ES-I3 (cell line): ENCODE data around the gene SLC47A1.
A peak's percentile ranks its signal among the peaks of the same experiment; 100 is the strongest.

ENCODE experiments used
- H3K36me3 ChIP-seq: 2 replicates; pipeline ENCODE4 v1.6.1; 2013; ENCODE audit warnings: mild to moderate bottlenecking, low read length, control low read depth, moderate library complexity; ENCODE audit not compliant: insufficient read depth
- H3K4me1 ChIP-seq: 2 replicates; pipeline ENCODE4 v1.6.1; 2013; ENCODE audit warnings: mild to moderate bottlenecking, control low read depth, low read length; ENCODE audit not compliant: insufficient read depth
- H3K9ac ChIP-seq: 2 replicates; pipeline ENCODE4 v1.6.1; 2013; ENCODE audit warnings: low read depth, mild to moderate bottlenecking, low read length, moderate library complexity
- H3K9me3 ChIP-seq: 2 replicates; pipeline ENCODE4 v1.6.1; 2013; ENCODE audit warnings: mild to moderate bottlenecking, low read length, moderate library complexity; ENCODE audit not compliant: control insufficient read depth, insufficient read depth

Gene SLC47A1

GRCh38 chr17:19555746-19556145, 22.1 kb downstream of the SLC47A1 start:
- Histone ChIP-seq H3K4me1 (no peaks in the 10 kb centered on the region), H3K9me3 (no peaks in the 10 kb centered on the region), H3K9ac (no peak overlapping the region), H3K36me3 (no peaks in the 10 kb centered on the region)

- no peaks in the 10 kb centered on the region for H3K36me3 ChIP-seq
- no peaks in the 10 kb centered on the region for H3K4me1 ChIP-seq
- H3K9ac ChIP-seq: no peak overlapping the region
These were observed 25.3 kb downstream of the SLC47A1 start for GRCh38 chr17:19558946-19559345.

GRCh38 chr17:19561697-19562318, 28.2 kb downstream of the SLC47A1 start:
- Histone ChIP-seq H3K4me1 (no peaks in the 10 kb centered on the region), H3K9me3 (no peaks in the 10 kb centered on the region), H3K9ac (no peak overlapping the region), H3K36me3 (no peaks in the 10 kb centered on the region)

More at GRCh38 chr17:19558946-19559345, 25.3 kb downstream of the SLC47A1 start:
- H3K9me3 ChIP-seq: no peaks in the 10 kb centered on the region

GRCh38 chr17:19565817-19566575, 32.3 kb downstream of the SLC47A1 start:
- H3K36me3 ChIP-seq: no peaks in the 10 kb centered on the region
- no peak overlapping the region for H3K9ac ChIP-seq
- no peaks in the 10 kb centered on the region for H3K9me3 ChIP-seq
- no peaks in the 10 kb centered on the region for H3K4me1 ChIP-seq

GRCh38 chr17:19567216-19568015, 33.8 kb downstream of the SLC47A1 start:
- H3K9ac ChIP-seq: no peak overlapping the region
- no peaks in the 10 kb centered on the region for H3K36me3 ChIP-seq
- H3K4me1 ChIP-seq: no peaks in the 10 kb centered on the region
- no peaks in the 10 kb centered on the region for H3K9me3 ChIP-seq

- Histone ChIP-seq H3K36me3 (no peaks in the 10 kb centered on the region), H3K4me1 (no peaks in the 10 kb centered on the region), H3K9me3 (no peaks in the 10 kb centered on the region)
These were observed 34.3 kb downstream of the SLC47A1 start for GRCh38 chr17:19568016-19568350.

GRCh38 chr17:19569785-19570543, 36.3 kb downstream of the SLC47A1 start:
- H3K36me3 ChIP-seq: no peaks in the 10 kb centered on the region
- H3K9ac ChIP-seq: no peak overlapping the region
- H3K4me1 ChIP-seq: no peaks in the 10 kb centered on the region
- H3K9me3 ChIP-seq: no peaks in the 10 kb centered on the region

More at GRCh38 chr17:19568016-19568350, 34.3 kb downstream of the SLC47A1 start:
- H3K9ac ChIP-seq: no peak overlapping the region

GRCh38 chr17:19570544-19571062, 36.9 kb downstream of the SLC47A1 start:
- Histone ChIP-seq H3K36me3 (no peaks in the 10 kb centered on the region), H3K4me1 (no peaks in the 10 kb centered on the region), H3K9me3 (no peaks in the 10 kb centered on the region), H3K9ac (no peak overlapping the region)

- H3K9me3 ChIP-seq: no peaks in the 10 kb centered on the region
- H3K36me3 ChIP-seq: no peaks in the 10 kb centered on the region
- no peaks in the 10 kb centered on the region for H3K4me1 ChIP-seq
- H3K9ac ChIP-seq: no peak overlapping the region
These were observed 39.4 kb downstream of the SLC47A1 start for GRCh38 chr17:19573075-19573474.

- H3K9ac ChIP-seq: no peak overlapping the region
- no peaks in the 10 kb centered on the region for H3K9me3 ChIP-seq
- no peaks in the 10 kb centered on the region for H3K4me1 ChIP-seq
- H3K36me3 ChIP-seq: no peaks in the 10 kb centered on the region
These were observed 41.3 kb downstream of the SLC47A1 start for GRCh38 chr17:19574956-19575355.

- H3K9ac ChIP-seq: no peak overlapping the region
- no peaks in the 10 kb centered on the region for H3K36me3 ChIP-seq
- no peaks in the 10 kb centered on the region for H3K9me3 ChIP-seq
- H3K4me1 ChIP-seq: no peaks in the 10 kb centered on the region
These were observed 44.9 kb downstream of the SLC47A1 start for GRCh38 chr17:19578545-19578944.

GRCh38 chr17:19579192-19579761, 45.6 kb downstream of the SLC47A1 start:
- H3K4me1 ChIP-seq: no peaks in the 10 kb centered on the region
- H3K9ac ChIP-seq: peak overlapping the region; percentile 71
- no peaks in the 10 kb centered on the region for H3K9me3 ChIP-seq
- no peaks in the 10 kb centered on the region for H3K36me3 ChIP-seq

GRCh38 chr17:19579867-19580565, 46.4 kb downstream of the SLC47A1 start:
- Histone ChIP-seq H3K4me1 (no peaks in the 10 kb centered on the region), H3K36me3 (no peaks in the 10 kb centered on the region), H3K9me3 (no peaks in the 10 kb centered on the region), H3K9ac (peak overlapping the region; percentile 71)
